ENCODE data around the gene PRR20B.
"Not testable (repeated sequence)": the region's sequence is repeated elsewhere in the genome, so short reads cannot be mapped to it uniquely, and the experiment has no call there.

The PRR20B gene

GRCh38 chr13:57147188-57147587 is at the start of gene PRR20B:
TSS of gene PRR20B (plus strand) at chr13:57147488. CDS start at chr13:57147875, 387 bp downstream.
- H3K27ac ChIP-seq; DNase-seq (ENCODE audit: low read depth, low spot score): not testable (repeated sequence)

GRCh38 chr13:57114945-57115344 is 32.3 kb upstream of the PRR20B start:
- no peak overlapping the region for H3K27ac ChIP-seq
- DNase-seq (ENCODE audit: low read depth, low spot score) = no peak

- H3K27ac ChIP-seq = no peak overlapping the region
- DNase-seq (ENCODE audit: low read depth, low spot score) = no peak
Measured at GRCh38 chr13:57123681-57124080, 23.6 kb upstream of the PRR20B start.

- H3K27ac ChIP-seq = no peak overlapping the region
- no peak for DNase-seq (ENCODE audit: low read depth, low spot score)
Measured at GRCh38 chr13:57128909-57129308, 18.4 kb upstream of the PRR20B start.

DNA sequence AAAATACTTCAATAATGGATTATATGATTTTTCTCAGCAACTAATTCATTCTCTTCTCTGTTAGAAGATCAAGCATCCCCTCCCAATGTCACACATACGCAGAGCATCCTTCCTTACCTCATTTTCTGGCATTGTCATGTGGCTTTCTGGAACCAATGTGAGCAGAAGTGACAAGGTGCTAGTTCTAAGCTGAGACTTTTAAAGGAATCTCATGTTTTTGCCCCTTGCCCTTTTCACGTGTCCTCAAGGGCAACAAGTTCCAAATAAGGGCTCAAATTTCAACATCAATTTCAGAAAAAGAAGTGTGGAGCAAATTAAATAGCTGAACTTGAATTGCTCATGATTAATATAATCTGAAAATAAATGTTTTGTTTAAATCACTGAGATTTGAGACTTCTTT is 11.2 kb upstream of the PRR20B start:
- H3K27ac ChIP-seq = no peak overlapping the region
- DNase-seq (ENCODE audit: low read depth, low spot score) = no peak

DNA sequence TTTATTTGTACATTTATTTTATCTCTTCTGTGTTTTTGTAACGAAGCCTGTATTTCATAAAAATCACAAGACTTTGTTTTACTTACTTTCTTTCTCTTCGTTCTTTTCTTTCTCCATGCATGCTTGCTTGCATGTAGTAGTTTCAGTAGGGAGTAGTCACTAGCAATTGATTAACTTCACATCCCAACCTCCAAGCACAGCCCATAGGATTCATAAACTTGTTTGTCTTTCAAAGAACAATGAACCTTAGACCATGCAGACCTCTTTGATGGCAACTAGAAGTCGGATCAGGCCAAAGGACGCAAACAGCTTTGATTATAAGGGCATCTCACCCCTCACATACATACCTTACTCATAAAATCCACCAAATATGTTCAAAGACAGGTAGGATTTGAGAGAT is 9.7 kb upstream of the PRR20B start:
- no peak for DNase-seq (ENCODE audit: low read depth, low spot score)
- no peak overlapping the region for H3K27ac ChIP-seq

DNA sequence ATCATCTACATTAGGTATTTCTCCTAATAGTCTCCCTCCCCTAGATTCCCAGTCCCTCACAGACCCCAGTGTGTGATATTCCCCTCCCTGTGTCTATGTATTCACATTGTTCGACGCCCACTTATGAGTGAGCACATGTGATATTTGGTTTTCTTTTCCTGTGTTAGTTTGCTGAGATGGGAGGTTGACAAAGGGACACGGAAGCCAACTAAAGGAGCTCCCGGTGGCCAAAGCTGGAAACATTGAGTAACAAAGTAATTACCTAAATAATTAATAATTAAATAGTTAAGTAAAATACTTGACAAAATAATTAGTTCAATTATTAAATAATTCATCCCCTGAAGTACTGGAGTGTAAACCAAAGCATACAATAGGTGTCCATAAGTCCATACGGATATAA is 8.3 kb upstream of the PRR20B start:
- no peak for DNase-seq (ENCODE audit: low read depth, low spot score)
- no peak overlapping the region for H3K27ac ChIP-seq

- not testable (repeated sequence) for H3K27ac ChIP-seq; DNase-seq (ENCODE audit: low read depth, low spot score)
Measured at GRCh38 chr13:57139781-57140180, 7.5 kb upstream of the PRR20B start.

- not testable (repeated sequence) for H3K27ac ChIP-seq
Measured at GRCh38 chr13:57140235-57140968, 6.9 kb upstream of the PRR20B start, which contains the start of gene PRR20A. TSS of gene PRR20A (plus strand) at chr13:57140918. CDS start at chr13:57141305, 387 bp downstream.

GRCh38 chr13:57148106-57148505 is 818 bp downstream of the PRR20B start:
- H3K27ac ChIP-seq; DNase-seq (ENCODE audit: low read depth, low spot score): not testable (repeated sequence)

More at GRCh38 chr13:57140235-57140968, 6.9 kb upstream of the PRR20B start, which contains the start of gene PRR20A:
- DNase-seq (ENCODE audit: low read depth, low spot score) = not testable (repeated sequence)

GRCh38 chr13:57153761-57154160 is 6.5 kb downstream of the PRR20B start, which contains the start of gene PRR20C:
TSS of gene PRR20C (plus strand) at chr13:57154061. CDS start at chr13:57154448, 387 bp downstream.
- not testable (repeated sequence) for DNase-seq (ENCODE audit: low read depth, low spot score); H3K27ac ChIP-seq

GRCh38 chr13:57160332-57160731 is 13.0 kb downstream of the PRR20B start, which contains the start of gene PRR20D:
TSS of gene PRR20D (plus strand) at chr13:57160632. CDS start at chr13:57161019, 387 bp downstream.
- not testable (repeated sequence) for H3K27ac ChIP-seq; DNase-seq (ENCODE audit: low read depth, low spot score)

GRCh38 chr13:57166897-57167296 is 19.6 kb downstream of the PRR20B start, which contains the start of gene PRR20E:
TSS of gene PRR20E (plus strand) at chr13:57167197. CDS start at chr13:57167584, 387 bp downstream.
- DNase-seq (ENCODE audit: low read depth, low spot score); H3K27ac ChIP-seq: not testable (repeated sequence)

GRCh38 chr13:57191667-57192066 is 44.4 kb downstream of the PRR20B start:
- no peak overlapping the region for H3K27ac ChIP-seq
- DNase-seq (ENCODE audit: low read depth, low spot score) = no peak

Measured in epithelial cell of prostate (primary cell).